Psoas muscle (tissue), 8 donors: Measurements from ENCODE around the gene PPP4R4. TPM values are rescaled to one million over a fixed set of nuclear protein-coding genes. Genes with fewer than 3 reads are reported as not detected.
A peak's percentile ranks its signal among the peaks of the same experiment; 100 is the strongest.

Source experiments
- ATAC-seq, 4 donors: fragments of 200-7000 bp; cut with Tn5 transposase; one replicate each; pipeline ENCODE4 v1.9.1; 2020; ENCODE audit warnings: moderate library complexity in 3 of 4, mild to moderate bottlenecking in 2 of 4
- DNase-seq, 2 donors: peaks; one replicate each; pipeline ENCODE4 v3.0.0-alpha.2; 2020
- H3K27ac ChIP-seq: fragments of 200-600 bp; one replicate; pipeline ENCODE4 v1.8.0; 2022
- H3K27me3 ChIP-seq, 3 donors: fragments of 200-600 bp in 1 of 3; one replicate each; pipeline versions ENCODE4 v1.6.1 to v1.8.0; 2013 to 2022; ENCODE audit warnings: low read length in 2 of 3, mild to moderate bottlenecking in 2 of 3, moderate library complexity in 1 of 3; ENCODE audit not compliant: insufficient read depth in 3 of 3
- H3K36me3 ChIP-seq, 2 donors: fragments of 200-600 bp in 1 of 2; one replicate each; pipeline versions ENCODE4 v1.6.1 to v1.8.0; 2013 to 2022; ENCODE audit warnings: low read depth in 1 of 2, mild to moderate bottlenecking in 1 of 2, moderate library complexity in 1 of 2; ENCODE audit not compliant: insufficient read depth in 1 of 2
- H3K4me1 ChIP-seq: fragments of 200-600 bp; one replicate; pipeline ENCODE4 v1.8.0; 2022
- H3K4me3 ChIP-seq: fragments of 200-600 bp; one replicate; pipeline ENCODE4 v1.8.0; 2022; ENCODE audit warnings: mild to moderate bottlenecking
- H3K9me3 ChIP-seq: fragments of 200-600 bp; one replicate; pipeline ENCODE4 v1.8.0; 2022
- WGBS, 3 donors: extraction: QIAGEN DNeasy Blood & Tissue Kit; methylation state at CpG; one replicate each; pipeline versions ENCODE4 v1.1.6 to v1.1.7; 2013; 5-methylcytosine and 5-hydroxymethylcytosine counted together
- intact Hi-C, 2 donors: fragments of 100-400 bp; cut with DNase I; formaldehyde crosslinking; loops; one replicate each; pipeline versions ENCODE4 v1.11.0 to v1.14.2; 2022
- polyA plus RNA-seq, 3 donors: library from polyadenylated mRNA; stranded (reverse); fragments of 200-250 nt; gene quantifications; one replicate each; pipeline ENCODE4 v1.2.3, GENCODE V29; 2013
- total RNA-seq, 4 donors: library from RNA; stranded (reverse); fragmentation: NEBNext Ultra II Directional in 2 of 4; extraction: Animal tissue kit (Norgen Biotek cat#: 25700) in 2 of 4; gene quantifications; one replicate each; pipeline versions ENCODE4 v1.2.1 to v1.2.4, GENCODE V29; 2021 to 2023
- TF ChIP-seq, protein P1 (sequence below): fragments of 200-600 bp; IDR thresholded peaks from one replicate; pipeline ENCODE4 v1.8.0; 2022; ENCODE audit warnings: antibody characterized with exemption
- donor health status: healthy with polysubstance abuse.
- donor health status: DM: no; HTN: no; CAD: no; lungs with moderate emphysema.
- donor health status: Bipolar disorder and iron deficiency.
- donor health status: healthy.
- donor health status: DM: yes; HTN: yes; CAD: no.
- donor health status: DM: no; HTN: no; CAD: no.
- donor health status: DM: no; HTN: no; CAD: no.
- donor health status: DM: yes; HTN: yes; CAD: no.

The PPP4R4 gene
- total and polyA plus RNA-seq, 7 donors: 0.01 to 0.73 (median 0.19) TPM; not detected in 1

DNA sequence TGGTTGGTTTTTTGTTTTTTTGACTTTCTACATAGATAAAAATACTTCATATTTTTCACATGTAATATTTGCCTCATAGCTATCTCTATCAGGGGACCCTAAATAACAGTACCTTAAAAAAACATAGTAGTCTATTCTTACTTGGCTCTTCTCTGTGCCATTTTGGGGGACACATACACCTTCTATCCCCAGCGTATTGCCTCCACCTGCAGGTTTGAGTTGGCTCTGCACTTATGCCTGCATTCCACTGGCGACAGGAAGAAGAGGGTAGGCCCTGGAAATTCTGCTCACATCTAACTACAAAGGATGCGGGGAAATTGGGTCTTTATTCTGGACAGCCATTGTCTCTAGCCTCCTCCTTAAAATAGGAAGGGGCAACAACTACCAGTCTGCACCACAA lies 30.9 kb upstream of the PPP4R4 start:
- Histone ChIP-seq H3K4me1 (no peaks in the 10 kb centered on the region), H3K36me3 (no peaks in the 10 kb centered on the region), H3K27me3 (no peaks in the 10 kb centered on the region), H3K27ac (no peak overlapping the region), H3K4me3 (no peak overlapping the region), H3K9me3 (no peaks in the 10 kb centered on the region)
- ATAC-seq (no peak), DNase-seq (no peak)
- WGBS, 3 donors: 76 to 78% (median 76%) methylated on average over 3 of the region's 3 CpGs
- TF ChIP-seq, protein P1, sequence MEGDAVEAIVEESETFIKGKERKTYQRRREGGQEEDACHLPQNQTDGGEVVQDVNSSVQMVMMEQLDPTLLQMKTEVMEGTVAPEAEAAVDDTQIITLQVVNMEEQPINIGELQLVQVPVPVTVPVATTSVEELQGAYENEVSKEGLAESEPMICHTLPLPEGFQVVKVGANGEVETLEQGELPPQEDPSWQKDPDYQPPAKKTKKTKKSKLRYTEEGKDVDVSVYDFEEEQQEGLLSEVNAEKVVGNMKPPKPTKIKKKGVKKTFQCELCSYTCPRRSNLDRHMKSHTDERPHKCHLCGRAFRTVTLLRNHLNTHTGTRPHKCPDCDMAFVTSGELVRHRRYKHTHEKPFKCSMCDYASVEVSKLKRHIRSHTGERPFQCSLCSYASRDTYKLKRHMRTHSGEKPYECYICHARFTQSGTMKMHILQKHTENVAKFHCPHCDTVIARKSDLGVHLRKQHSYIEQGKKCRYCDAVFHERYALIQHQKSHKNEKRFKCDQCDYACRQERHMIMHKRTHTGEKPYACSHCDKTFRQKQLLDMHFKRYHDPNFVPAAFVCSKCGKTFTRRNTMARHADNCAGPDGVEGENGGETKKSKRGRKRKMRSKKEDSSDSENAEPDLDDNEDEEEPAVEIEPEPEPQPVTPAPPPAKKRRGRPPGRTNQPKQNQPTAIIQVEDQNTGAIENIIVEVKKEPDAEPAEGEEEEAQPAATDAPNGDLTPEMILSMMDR: peak; percentile 16
- intact Hi-C loops: loop anchor here in 1 of 2 donors (10.0 kb wide), 1 partner anchor 208 kb away; no protein-coding TSS in a partner anchor

GRCh38 chr14:94143711-94144110 lies 30.4 kb upstream of the PPP4R4 start:
- ATAC-seq (no peak), DNase-seq (no peak)
- Histone ChIP-seq H3K4me3 (no peak overlapping the region), H3K4me1 (no peaks in the 10 kb centered on the region), H3K9me3 (no peaks in the 10 kb centered on the region), H3K36me3 (no peaks in the 10 kb centered on the region), H3K27me3 (no peaks in the 10 kb centered on the region), H3K27ac (no peak overlapping the region)
- intact Hi-C loops: loop anchor here in 1 of 2 donors (10.0 kb wide), 1 partner anchor 209 kb away; no protein-coding TSS in a partner anchor
- TF ChIP-seq, protein P1: no peak
- WGBS, 3 donors: 88 to 94% (median 91%) methylated on average over 4 of the region's 4 CpGs

GRCh38 chr14:94144765-94145164 lies 29.4 kb upstream of the PPP4R4 start:
- DNase-seq (no peak), ATAC-seq (no peak)
- Histone ChIP-seq H3K9me3 (no peaks in the 10 kb centered on the region), H3K27ac (no peak overlapping the region), H3K4me1 (no peaks in the 10 kb centered on the region), H3K27me3 (no peaks in the 10 kb centered on the region), H3K36me3 (no peaks in the 10 kb centered on the region), H3K4me3 (no peak overlapping the region)
- WGBS, 3 donors: 56 to 79% (median 73%) methylated on average over 1 of the region's 1 CpG
- TF ChIP-seq, protein P1: no peak
- intact Hi-C loops: loop anchor here in 1 of 2 donors (10.0 kb wide), 1 partner anchor 210 kb away; no protein-coding TSS in a partner anchor

DNA sequence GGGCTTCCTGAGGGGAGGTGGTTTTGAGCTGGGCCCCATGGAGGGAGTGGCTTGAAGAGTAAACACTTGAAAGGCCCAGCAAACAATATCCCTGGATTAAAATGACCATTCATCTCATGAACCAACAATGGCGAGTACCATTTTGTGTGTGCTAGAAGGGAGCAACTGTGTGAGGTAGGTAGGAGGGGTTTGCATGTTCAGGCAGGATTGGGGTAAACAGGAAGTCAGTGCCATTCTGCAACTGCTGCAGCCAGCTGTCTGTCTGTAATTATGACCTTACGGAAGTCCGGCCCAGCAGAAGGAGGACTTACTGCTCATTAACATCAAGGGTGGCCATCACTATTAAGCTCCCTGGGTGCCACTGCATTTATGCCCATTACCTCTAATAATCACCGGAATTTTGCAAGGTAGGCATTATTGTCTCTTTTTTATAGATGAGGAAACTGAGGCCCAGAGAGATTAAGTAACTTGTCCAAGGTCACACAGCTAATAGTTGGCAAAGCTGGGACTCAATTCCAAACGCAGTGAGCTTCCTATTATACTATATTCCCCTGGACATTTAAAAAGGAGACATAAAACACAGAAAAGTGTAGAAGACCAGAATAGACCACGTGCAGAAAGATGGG lies 28.1 kb upstream of the PPP4R4 start:
- WGBS, 3 donors: 66 to 83% (median 73%) methylated on average over 6 of the region's 6 CpGs
- no peaks in the 10 kb centered on the region for H3K9me3 ChIP-seq
- no peak overlapping the region for H3K4me3 ChIP-seq
- DNase-seq (no peak), ATAC-seq (no peak)
- H3K36me3 ChIP-seq: no peaks in the 10 kb centered on the region
- intact Hi-C loops: loop anchor here in 1 of 2 donors (10.0 kb wide), 1 partner anchor 211 kb away; no protein-coding TSS in a partner anchor
- no peaks in the 10 kb centered on the region for H3K4me1 ChIP-seq
- no peaks in the 10 kb centered on the region for H3K27me3 ChIP-seq
- TF ChIP-seq, protein P1: no peak
- H3K27ac ChIP-seq: no peak overlapping the region
